A549 (cell line): ENCODE measurements around the gene PIK3CB.

Source experiments
- MYC ChIP-seq: IDR thresholded peaks from 2 replicates; pipeline ENCODE4 v1.6.1; 2012; ENCODE audit warnings: mild to moderate bottlenecking, inconsistent platforms, low read length, improper control_type of control experiment, borderline replicate concordance
- POLR2A ChIP-seq: IDR thresholded peaks from 2 replicates; pipeline ENCODE4 v1.6.1; 2012; ENCODE audit warnings: mild to moderate bottlenecking, low read length
- ZNF302 ChIP-seq: fragments of 250-450 bp; sonication (Bioruptor Pico); IDR thresholded peaks from 2 replicates; pipeline ENCODE4 v1.9.0; 2021; ENCODE audit warnings: inconsistent platforms, mild to moderate bottlenecking, moderate library complexity
- TF ChIP-seq, protein P1 (sequence below): fragments of >200 bp; sonication (Bioruptor Twin); formaldehyde crosslinking; IDR thresholded peaks from 3 replicates; pipeline ENCODE4 v1.5.1; 2016

- TF ChIP-seq, protein P1, sequence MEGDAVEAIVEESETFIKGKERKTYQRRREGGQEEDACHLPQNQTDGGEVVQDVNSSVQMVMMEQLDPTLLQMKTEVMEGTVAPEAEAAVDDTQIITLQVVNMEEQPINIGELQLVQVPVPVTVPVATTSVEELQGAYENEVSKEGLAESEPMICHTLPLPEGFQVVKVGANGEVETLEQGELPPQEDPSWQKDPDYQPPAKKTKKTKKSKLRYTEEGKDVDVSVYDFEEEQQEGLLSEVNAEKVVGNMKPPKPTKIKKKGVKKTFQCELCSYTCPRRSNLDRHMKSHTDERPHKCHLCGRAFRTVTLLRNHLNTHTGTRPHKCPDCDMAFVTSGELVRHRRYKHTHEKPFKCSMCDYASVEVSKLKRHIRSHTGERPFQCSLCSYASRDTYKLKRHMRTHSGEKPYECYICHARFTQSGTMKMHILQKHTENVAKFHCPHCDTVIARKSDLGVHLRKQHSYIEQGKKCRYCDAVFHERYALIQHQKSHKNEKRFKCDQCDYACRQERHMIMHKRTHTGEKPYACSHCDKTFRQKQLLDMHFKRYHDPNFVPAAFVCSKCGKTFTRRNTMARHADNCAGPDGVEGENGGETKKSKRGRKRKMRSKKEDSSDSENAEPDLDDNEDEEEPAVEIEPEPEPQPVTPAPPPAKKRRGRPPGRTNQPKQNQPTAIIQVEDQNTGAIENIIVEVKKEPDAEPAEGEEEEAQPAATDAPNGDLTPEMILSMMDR, result no peak
- no peak for TF ChIP-seq POLR2A
- no peak for TF ChIP-seq MYC
- no peak for TF ChIP-seq ZNF302
Observed at GRCh38 chr3:138781012-138781470, 53.7 kb downstream of the PIK3CB start.
